ENCODE measurements around the gene B3GNT5. TPM values are rescaled to one million over a fixed set of nuclear protein-coding genes. Genes with fewer than 3 reads are reported as not detected.

B3GNT5 gene
- total and polyA plus RNA-seq, 3 donors from 2014 or later, result 5.9 to 18.3 (median 6.3) TPM

GRCh38 chr3:183249006-183249718 is 3.9 kb upstream of the B3GNT5 start:
- DNase-seq, result no peak
- no peaks in the 10 kb centered on the region for H3K36me3 ChIP-seq (ENCODE audit: low read depth, missing control alignments)
- 79 to 88% methylated on average over 6 of the region's 6 CpGs for WGBS, 2 donors
- no peak overlapping the region for H3K27ac ChIP-seq
- H3K9me3 ChIP-seq, result no peaks in the 10 kb centered on the region
- intact Hi-C loops (cut with DNase I; ENCODE audit: low total_unique reads), result no loop called here
- H3K4me3 ChIP-seq, result no peak overlapping the region
- TF ChIP-seq POLR2A (IDR thresholded peaks at IDR 0.05) (no peak), CTCF (IDR thresholded peaks at IDR 0.05) (no peak)
- no peaks in the 10 kb centered on the region for H3K27me3 ChIP-seq
- no peaks in the 10 kb centered on the region for H3K4me1 ChIP-seq

GRCh38 chr3:183252118-183252782 is 803 bp upstream of the B3GNT5 start:
- peak overlapping the region in 1 of 2 donors; percentile 69 for H3K4me3 ChIP-seq
- H3K27ac ChIP-seq, result peak overlapping the region in 1 of 2 donors; percentile 90
- H3K27me3 ChIP-seq, result no peaks in the 10 kb centered on the region
- intact Hi-C loops (cut with DNase I; ENCODE audit: low total_unique reads), result no loop called here
- TF ChIP-seq POLR2A (IDR thresholded peaks at IDR 0.05), result no peak
- TF ChIP-seq CTCF (IDR thresholded peaks at IDR 0.05), result no peak
- no peaks in the 10 kb centered on the region for H3K36me3 ChIP-seq (ENCODE audit: low read depth, missing control alignments)
- WGBS, 2 donors, result 61 to 81% methylated on average over 5 of the region's 5 CpGs
- H3K9me3 ChIP-seq, result no peaks in the 10 kb centered on the region
- no peaks in the 10 kb centered on the region for H3K4me1 ChIP-seq
- DNase-seq, result no peak

GRCh38 chr3:183253528-183254486 is 754 bp downstream of the B3GNT5 start:
- Histone ChIP-seq H3K36me3 (ENCODE audit: low read depth, missing control alignments) (no peaks in the 10 kb centered on the region), H3K4me3 (peak overlapping the region; percentile 69 to 77), H3K27ac (peak overlapping the region; percentile 71 to 90), H3K27me3 (no peaks in the 10 kb centered on the region), H3K4me1 (peaks cover 3% of the 10 kb centered on the region), H3K9me3 (no peaks in the 10 kb centered on the region)
- peak; percentile 79 for DNase-seq
- intact Hi-C loops (cut with DNase I; ENCODE audit: low total_unique reads), result no loop called here
- TF ChIP-seq CTCF (IDR thresholded peaks at IDR 0.05) (no peak), POLR2A (IDR thresholded peaks at IDR 0.05) (no peak)
- 0 to 1% methylated on average over 49 to 73 of the region's 111 CpGs for WGBS, 2 donors

GRCh38 chr3:183254487-183255347 is 1.7 kb downstream of the B3GNT5 start:
- H3K9me3 ChIP-seq, result no peaks in the 10 kb centered on the region
- H3K27ac ChIP-seq, result peak overlapping the region; percentile 71 to 90
- TF ChIP-seq POLR2A (IDR thresholded peaks at IDR 0.05) (no peak), CTCF (IDR thresholded peaks at IDR 0.05) (no peak)
- intact Hi-C loops (cut with DNase I; ENCODE audit: low total_unique reads), result no loop called here
- DNase-seq, result no peak
- H3K4me3 ChIP-seq, result peak overlapping the region; percentile 69 to 77
- no peaks in the 10 kb centered on the region for H3K36me3 ChIP-seq (ENCODE audit: low read depth, missing control alignments)
- no peaks in the 10 kb centered on the region for H3K27me3 ChIP-seq
- WGBS, 2 donors, result 15 to 24% methylated on average over 22 to 48 of the region's 49 CpGs
- peaks cover 3% of the 10 kb centered on the region for H3K4me1 ChIP-seq

All from testis (tissue), 3 donors.